ENCODE measurements around the gene GNG13.
"Not testable (repeated sequence)": the region's sequence is repeated elsewhere in the genome, so short reads cannot be mapped to it uniquely, and the experiment has no call there.

Gene GNG13

GRCh38 chr16:760545-761343, 39.8 kb downstream of the GNG13 start, which contains the start of gene MSLN:
Gene MSLN, plus strand, starts transcription at chr16:760734. Its CDS starts 1,947 bp downstream, at chr16:762681.
- no peak for DNase-seq

- no peak for DNase-seq
Observed at GRCh38 chr16:760065-760464, 40.5 kb downstream of the GNG13 start.

GRCh38 chr16:759110-759910, 41.2 kb downstream of the GNG13 start:
- no peak for DNase-seq

GRCh38 chr16:756428-756827, 44.1 kb downstream of the GNG13 start:
- DNase-seq, result no peak

GRCh38 chr16:754656-755055, 45.9 kb downstream of the GNG13 start:
- DNase-seq, result no peak

GRCh38 chr16:754121-754607, 46.4 kb downstream of the GNG13 start:
- DNase-seq, result not testable (repeated sequence)

- no peak for DNase-seq
Observed at GRCh38 chr16:752007-752312, 48.6 kb downstream of the GNG13 start.

GRCh38 chr16:751152-752006, 49.2 kb downstream of the GNG13 start:
- no peak for DNase-seq

- no peak for DNase-seq
Observed at GRCh38 chr16:750485-750884, 50.0 kb downstream of the GNG13 start.

- no peak for DNase-seq
Observed at GRCh38 chr16:749010-749409, 51.5 kb downstream of the GNG13 start.
